NCI-H187 treated with DMSO at 0.1 percent for 48 hours (cell line): ENCODE data around the gene JHY.

Source experiments
- DNase-seq: peaks from one replicate; lab custom pipeline; 2025; lab: John Stamatoyannopoulos, UW

The JHY gene

GRCh38 chr11:122954455-122954854, 71.9 kb downstream of the JHY start:
- DNase-seq = no peak

- no peak for DNase-seq
Measured at GRCh38 chr11:122963961-122964360, 81.4 kb downstream of the JHY start.

- DNase-seq = no peak
Measured at GRCh38 chr11:122976061-122976733, 93.6 kb downstream of the JHY start.

GRCh38 chr11:122976734-122977469, 94.3 kb downstream of the JHY start:
- DNase-seq = no peak

GRCh38 chr11:122977470-122978298, 95.1 kb downstream of the JHY start:
- no peak for DNase-seq

GRCh38 chr11:122978299-122978620, 95.7 kb downstream of the JHY start:
- DNase-seq = no peak

GRCh38 chr11:122979103-122979814, 96.7 kb downstream of the JHY start:
- DNase-seq = no peak

GRCh38 chr11:122979815-122980595, 97.4 kb downstream of the JHY start:
- no peak for DNase-seq

GRCh38 chr11:122981388-122982264, 99.1 kb downstream of the JHY start, which contains the start of gene BSX:
Gene BSX, minus strand, starts transcription at chr11:122981834. Its CDS starts 163 bp downstream, at chr11:122981671.
- DNase-seq = no peak

GRCh38 chr11:122983438-122984185, 101.1 kb downstream of the JHY start:
- DNase-seq = no peak

- DNase-seq = no peak
Measured at GRCh38 chr11:122984186-122985011, 101.8 kb downstream of the JHY start.

GRCh38 chr11:122995526-122995925, 113.0 kb downstream of the JHY start:
- DNase-seq = no peak

GRCh38 chr11:122998727-122999366, 116.3 kb downstream of the JHY start:
- no peak for DNase-seq

GRCh38 chr11:123000721-123001120, 118.2 kb downstream of the JHY start:
- no peak for DNase-seq

- DNase-seq = no peak
Measured at GRCh38 chr11:123006860-123007542, 124.4 kb downstream of the JHY start.
